ENCODE data around the gene C16orf90.

C16orf90 gene

DNA sequence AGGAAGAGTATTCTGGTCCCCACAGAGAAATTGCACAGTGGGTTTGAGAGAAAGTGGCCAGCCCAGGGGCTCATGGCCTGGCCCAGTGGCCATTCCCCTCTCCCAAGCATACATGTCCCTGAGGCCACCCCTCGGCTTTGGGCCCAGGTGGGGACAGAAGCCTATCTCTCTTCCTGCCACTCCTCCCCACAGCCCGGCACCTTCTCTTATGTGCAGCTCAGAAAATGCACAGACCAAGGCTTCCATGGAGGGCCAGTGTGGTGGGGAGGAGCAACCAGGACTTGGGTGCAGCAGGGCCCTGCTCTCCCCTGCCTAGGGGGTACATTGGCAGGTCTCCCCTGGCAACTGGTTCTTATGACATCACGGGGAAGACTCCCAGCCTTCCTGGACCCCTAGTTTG lies at the start of gene C16orf90:
Gene C16orf90 (minus strand): TSS at position 314 of the 400 bp plus-strand sequence. CDS start 68 bp downstream, at position 246.
- no peak for DNase-seq (ENCODE audit: low read depth)
- H3K4me3 ChIP-seq (ENCODE audit: low read depth, low read length): no peak within 1 kb of the TSS
- no peak for TF ChIP-seq CTCF (IDR thresholded peaks at IDR 0.05; ENCODE audit: insufficient read depth, low read depth, low read length, missing control alignments)

DNA sequence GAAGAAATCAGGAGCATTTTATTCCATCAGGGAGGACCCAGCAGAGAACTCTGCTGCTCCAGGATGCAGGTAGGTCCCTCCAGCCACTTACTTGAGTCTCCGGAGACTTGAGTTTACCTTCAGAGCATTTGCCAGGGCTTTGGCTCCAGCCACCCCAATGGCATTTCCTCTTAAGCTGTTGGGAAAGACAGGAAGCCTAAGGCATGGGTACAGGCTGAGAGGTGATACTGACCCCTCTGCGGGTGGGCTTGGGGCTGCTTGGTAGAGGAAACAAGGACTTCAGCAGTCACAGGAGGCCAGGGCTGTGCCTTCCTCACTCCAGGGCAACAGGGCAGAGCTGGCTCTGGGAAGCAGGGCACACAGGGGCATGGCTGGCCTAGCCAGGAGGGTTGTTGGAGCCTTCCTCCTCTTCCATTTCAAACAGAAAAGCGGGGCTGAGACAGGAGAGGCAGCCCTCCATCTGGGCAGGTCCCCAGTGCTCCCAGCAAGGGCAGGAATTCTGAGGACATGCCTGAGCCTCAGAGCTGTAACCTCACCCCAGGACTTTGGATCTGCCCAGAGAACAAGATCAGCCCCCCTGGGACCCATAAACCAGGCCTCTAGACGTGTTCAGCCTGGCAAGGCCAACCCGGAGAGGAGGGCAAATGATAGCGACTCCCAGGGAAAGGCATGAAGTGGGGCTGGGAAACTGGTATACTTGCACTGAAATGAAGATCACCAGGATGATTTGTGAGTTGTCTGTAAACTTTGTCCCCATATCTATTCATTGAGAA lies 47.5 kb upstream of the C16orf90 start:
- DNase-seq (ENCODE audit: low read depth): no peak
- H3K4me3 ChIP-seq (ENCODE audit: low read depth, low read length): no peak overlapping the region
- TF ChIP-seq CTCF (IDR thresholded peaks at IDR 0.05; ENCODE audit: insufficient read depth, low read depth, low read length, missing control alignments): no peak

DNA sequence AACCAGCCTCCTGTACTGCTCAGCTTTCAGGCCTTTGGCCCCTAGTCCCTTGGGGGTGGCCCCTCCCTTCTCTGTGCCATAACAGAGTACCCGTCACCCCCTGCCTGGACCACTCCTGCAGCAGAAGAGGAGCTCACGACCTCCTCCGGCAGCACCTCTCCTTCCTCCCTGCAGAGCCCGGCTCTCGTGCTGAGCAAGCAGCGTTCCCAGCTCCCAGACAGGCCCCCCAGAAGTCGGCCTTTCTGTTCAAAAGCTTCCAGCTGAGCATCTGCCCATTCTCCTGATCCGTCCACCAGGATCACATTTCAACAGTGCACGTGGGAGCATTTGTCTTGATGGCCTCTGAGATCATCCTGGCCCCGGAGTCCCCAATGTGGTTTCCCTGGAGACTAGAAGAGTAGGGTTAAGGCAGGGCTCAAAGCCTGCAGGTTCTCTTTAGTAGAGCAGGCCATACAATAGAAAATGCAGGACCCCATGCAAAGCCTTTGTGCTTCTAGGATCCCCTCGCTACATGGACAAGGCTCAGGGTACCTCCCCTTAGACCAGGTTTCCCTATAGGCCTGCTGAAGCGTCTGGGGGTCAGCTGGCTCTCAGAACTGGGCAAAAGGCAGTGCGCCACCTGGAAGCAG lies 46.4 kb upstream of the C16orf90 start:
- TF ChIP-seq CTCF (IDR thresholded peaks at IDR 0.05; ENCODE audit: insufficient read depth, low read depth, low read length, missing control alignments): no peak
- H3K4me3 ChIP-seq (ENCODE audit: low read depth, low read length): no peak overlapping the region
- no peak for DNase-seq (ENCODE audit: low read depth)

DNA sequence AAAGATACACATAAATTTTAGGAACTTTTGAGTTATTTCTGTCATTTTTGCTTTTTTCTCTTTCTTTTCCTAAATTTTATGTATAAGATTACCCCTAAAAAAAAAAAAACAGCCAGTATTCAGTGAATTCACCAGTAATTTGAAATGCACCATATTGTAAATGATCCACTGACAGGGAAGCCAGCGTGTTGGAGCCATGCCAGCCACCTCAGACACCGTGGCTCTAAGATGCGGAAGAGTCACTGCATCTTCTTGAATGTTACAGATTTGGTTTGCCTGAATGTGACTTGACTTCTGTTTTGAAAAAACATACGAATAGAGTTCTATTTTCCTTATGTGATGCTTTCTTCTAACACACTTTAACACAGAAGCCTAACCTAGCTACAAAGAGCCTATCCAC lies 42.9 kb upstream of the C16orf90 start:
- H3K4me3 ChIP-seq (ENCODE audit: low read depth, low read length): no peak overlapping the region
- DNase-seq (ENCODE audit: low read depth): no peak
- TF ChIP-seq CTCF (IDR thresholded peaks at IDR 0.05; ENCODE audit: insufficient read depth, low read depth, low read length, missing control alignments): no peak

DNA sequence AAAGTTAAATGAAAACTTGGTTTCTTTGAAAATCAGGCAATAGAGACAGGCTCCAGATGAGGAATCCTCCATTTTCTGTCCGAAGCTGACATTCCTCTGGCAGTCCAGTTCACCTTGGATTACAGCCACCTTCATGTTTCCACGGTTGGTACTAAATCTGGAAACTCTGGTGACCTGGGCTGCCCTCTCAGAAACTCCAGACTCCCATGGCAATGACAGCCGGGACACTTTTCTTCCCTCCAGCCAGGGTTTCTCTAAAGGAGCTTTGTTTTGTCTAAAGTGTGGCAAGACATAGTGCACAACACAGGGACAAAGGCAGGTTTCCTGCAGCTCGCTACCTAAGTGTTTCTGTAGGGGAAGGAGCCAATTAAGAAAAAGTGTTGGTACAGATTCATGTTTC lies 41.6 kb upstream of the C16orf90 start:
- no peak for DNase-seq (ENCODE audit: low read depth)
- no peak for TF ChIP-seq CTCF (IDR thresholded peaks at IDR 0.05; ENCODE audit: insufficient read depth, low read depth, low read length, missing control alignments)
- H3K4me3 ChIP-seq (ENCODE audit: low read depth, low read length): no peak overlapping the region

- H3K4me3 ChIP-seq (ENCODE audit: low read depth, low read length): no peak overlapping the region
- TF ChIP-seq CTCF (IDR thresholded peaks at IDR 0.05; ENCODE audit: insufficient read depth, low read depth, low read length, missing control alignments): no peak
- no peak for DNase-seq (ENCODE audit: low read depth)
Measured at GRCh38 chr16:3536271-3536731, 41.0 kb upstream of the C16orf90 start.
